Esophagus squamous epithelium (tissue), 4 donors: Measurements from ENCODE around the gene CFAP410.

Experiments
- POLR2A ChIP-seq, 4 donors: fragments of 450-650 bp; IDR thresholded peaks; one replicate each; pipeline ENCODE4 v1.6.1; 2017; ENCODE audit warnings: antibody characterized with exemption in 4 of 4, mild to moderate bottlenecking in 4 of 4, moderate library complexity in 3 of 4
- TF ChIP-seq, protein P1 (sequence below), 6 experiments: fragments of 450-650 bp in 4 of 6; fragments of 200-600 bp in 2 of 6; sonication (generic) in 2 of 6; IDR thresholded peaks; one replicate each; pipeline ENCODE4 v1.5.1; 2016 to 2019; ENCODE audit warnings: antibody characterized with exemption in 6 of 6, mild to moderate bottlenecking in 4 of 6, moderate library complexity in 4 of 6

DNA sequence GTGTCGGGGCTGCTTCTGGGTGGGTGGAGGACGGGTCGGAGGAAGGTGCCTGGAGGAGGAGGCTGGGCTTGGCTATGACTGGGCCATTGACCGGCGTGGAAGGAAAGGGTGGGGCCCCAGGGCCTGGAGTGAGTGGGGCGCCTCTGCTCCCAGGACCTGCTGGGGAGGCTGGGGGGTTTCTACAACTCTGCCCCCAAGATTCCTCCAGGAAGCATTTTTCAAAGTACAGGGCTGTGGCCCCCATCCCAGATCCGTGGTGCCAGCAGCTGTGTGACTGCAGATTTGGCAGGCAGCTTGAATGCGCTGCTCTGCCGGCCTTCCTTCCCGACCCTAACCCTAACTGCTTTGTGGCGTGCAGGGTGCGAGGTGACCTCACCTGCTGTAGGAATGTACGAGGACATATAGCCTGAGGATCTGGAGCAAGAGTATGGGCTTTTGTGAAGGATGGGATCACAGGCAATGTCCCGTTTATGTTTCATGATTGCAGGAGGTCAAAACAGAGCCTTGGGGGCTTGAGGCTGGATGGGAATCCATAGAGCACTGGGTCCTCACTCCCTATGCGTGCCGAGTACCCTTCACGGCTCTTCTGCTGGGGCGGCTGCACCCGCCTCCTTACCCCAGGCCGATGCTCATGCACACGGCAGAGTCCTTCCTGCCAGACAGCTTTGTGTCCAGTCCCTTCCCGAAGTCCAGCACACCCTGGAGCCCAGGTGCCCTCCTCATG lies 38.9 kb upstream of the CFAP410 start:
- TF ChIP-seq, protein P1, sequence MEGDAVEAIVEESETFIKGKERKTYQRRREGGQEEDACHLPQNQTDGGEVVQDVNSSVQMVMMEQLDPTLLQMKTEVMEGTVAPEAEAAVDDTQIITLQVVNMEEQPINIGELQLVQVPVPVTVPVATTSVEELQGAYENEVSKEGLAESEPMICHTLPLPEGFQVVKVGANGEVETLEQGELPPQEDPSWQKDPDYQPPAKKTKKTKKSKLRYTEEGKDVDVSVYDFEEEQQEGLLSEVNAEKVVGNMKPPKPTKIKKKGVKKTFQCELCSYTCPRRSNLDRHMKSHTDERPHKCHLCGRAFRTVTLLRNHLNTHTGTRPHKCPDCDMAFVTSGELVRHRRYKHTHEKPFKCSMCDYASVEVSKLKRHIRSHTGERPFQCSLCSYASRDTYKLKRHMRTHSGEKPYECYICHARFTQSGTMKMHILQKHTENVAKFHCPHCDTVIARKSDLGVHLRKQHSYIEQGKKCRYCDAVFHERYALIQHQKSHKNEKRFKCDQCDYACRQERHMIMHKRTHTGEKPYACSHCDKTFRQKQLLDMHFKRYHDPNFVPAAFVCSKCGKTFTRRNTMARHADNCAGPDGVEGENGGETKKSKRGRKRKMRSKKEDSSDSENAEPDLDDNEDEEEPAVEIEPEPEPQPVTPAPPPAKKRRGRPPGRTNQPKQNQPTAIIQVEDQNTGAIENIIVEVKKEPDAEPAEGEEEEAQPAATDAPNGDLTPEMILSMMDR (IDR thresholded peaks at IDR 0.05) = no peak
- no peak for TF ChIP-seq POLR2A (IDR thresholded peaks at IDR 0.05)
